Vagina (tissue), 2 donors: ENCODE data around the gene CCDC9B. TPM values are rescaled to one million over a fixed set of nuclear protein-coding genes. Genes with fewer than 3 reads are reported as not detected.

Experiments used
- DNase-seq, 2 donors: peaks; one replicate each; pipeline ENCODE4 v3.0.0-alpha.2; 2017; ENCODE audit errors: extremely low spot score in 2 of 2
- H3K27ac ChIP-seq: fragments of 200-600 bp; sonication (generic); one replicate; pipeline ENCODE4 v1.5.1; 2019
- H3K27me3 ChIP-seq: fragments of 200-600 bp; sonication (generic); one replicate; pipeline ENCODE4 v1.5.1; 2019
- H3K36me3 ChIP-seq, 2 donors: fragments of 200-600 bp; sonication (generic); one replicate each; pipeline ENCODE4 v1.5.1; 2017 to 2019
- H3K4me1 ChIP-seq: fragments of 200-600 bp; sonication (generic); one replicate; pipeline ENCODE4 v1.5.1; 2019
- H3K4me3 ChIP-seq, 2 donors: fragments of 200-600 bp; sonication (generic); 1 replicate in 1 of 2; 2 replicates in 1 of 2; pipeline ENCODE4 v1.5.1; 2016 to 2019
- H3K9me3 ChIP-seq: fragments of 200-600 bp; sonication (generic); one replicate; pipeline ENCODE4 v1.5.1; 2019
- POLR2A ChIP-seq, 2 donors: fragments of 450-650 bp; IDR thresholded peaks; one replicate each; pipeline ENCODE4 v1.6.1; 2017; ENCODE audit warnings: antibody characterized with exemption in 2 of 2, mild to moderate bottlenecking in 2 of 2, moderate library complexity in 2 of 2
- POLR2AphosphoS5 ChIP-seq, 2 donors: sonication (generic); formaldehyde crosslinking; IDR thresholded peaks; one replicate each; pipeline ENCODE4 v1.9.0; 2017; ENCODE audit warnings: antibody characterized with exemption in 2 of 2, mild to moderate bottlenecking in 2 of 2, low read depth in 1 of 2; ENCODE audit not compliant: insufficient read depth in 1 of 2
- intact Hi-C: fragments of 100-400 bp; cut with DNase I; formaldehyde crosslinking; loops from one replicate; pipeline ENCODE4 v1.15.1; 2023
- total RNA-seq: library from RNA; depleted of rRNA; stranded (reverse); fragments of >200 nt; gene quantifications from one replicate; pipeline ENCODE4 v1.2.3, GENCODE V29; 2016
- TF ChIP-seq, protein P1 (sequence below), 3 experiments: fragments of 450-650 bp in 2 of 3; fragments of 200-600 bp in 1 of 3; sonication (generic) in 1 of 3; IDR thresholded peaks; one replicate each; pipeline ENCODE4 v1.5.1; 2017 to 2019; ENCODE audit warnings: antibody characterized with exemption in 3 of 3, mild to moderate bottlenecking in 2 of 3, moderate library complexity in 2 of 3

Gene CCDC9B
- total RNA-seq, 1 donor from 2014 or later = 16.0 TPM

DNA sequence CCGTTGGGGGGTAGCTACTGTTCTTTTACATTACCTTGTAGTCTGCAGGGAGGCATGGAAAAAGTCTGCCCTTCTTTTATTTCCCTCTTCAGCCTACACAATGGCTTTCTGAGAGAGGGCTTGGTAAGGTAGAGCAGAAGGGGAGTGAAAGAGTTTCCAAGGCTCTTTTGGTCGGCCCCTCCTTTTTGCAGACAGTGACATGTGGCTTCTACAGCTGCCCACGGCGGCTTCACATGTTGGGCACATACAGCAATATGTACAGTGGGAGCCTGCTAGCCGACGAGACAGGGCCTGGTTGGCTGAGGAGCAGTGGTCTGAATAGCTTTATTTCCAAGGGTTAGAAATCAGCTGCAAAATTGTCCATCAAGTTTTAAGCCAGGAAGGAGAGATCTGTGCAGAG, 13.3 kb downstream of the CCDC9B start:
- peaks cover 39% of the 10 kb centered on the region for H3K4me1 ChIP-seq
- TF ChIP-seq, protein P1, sequence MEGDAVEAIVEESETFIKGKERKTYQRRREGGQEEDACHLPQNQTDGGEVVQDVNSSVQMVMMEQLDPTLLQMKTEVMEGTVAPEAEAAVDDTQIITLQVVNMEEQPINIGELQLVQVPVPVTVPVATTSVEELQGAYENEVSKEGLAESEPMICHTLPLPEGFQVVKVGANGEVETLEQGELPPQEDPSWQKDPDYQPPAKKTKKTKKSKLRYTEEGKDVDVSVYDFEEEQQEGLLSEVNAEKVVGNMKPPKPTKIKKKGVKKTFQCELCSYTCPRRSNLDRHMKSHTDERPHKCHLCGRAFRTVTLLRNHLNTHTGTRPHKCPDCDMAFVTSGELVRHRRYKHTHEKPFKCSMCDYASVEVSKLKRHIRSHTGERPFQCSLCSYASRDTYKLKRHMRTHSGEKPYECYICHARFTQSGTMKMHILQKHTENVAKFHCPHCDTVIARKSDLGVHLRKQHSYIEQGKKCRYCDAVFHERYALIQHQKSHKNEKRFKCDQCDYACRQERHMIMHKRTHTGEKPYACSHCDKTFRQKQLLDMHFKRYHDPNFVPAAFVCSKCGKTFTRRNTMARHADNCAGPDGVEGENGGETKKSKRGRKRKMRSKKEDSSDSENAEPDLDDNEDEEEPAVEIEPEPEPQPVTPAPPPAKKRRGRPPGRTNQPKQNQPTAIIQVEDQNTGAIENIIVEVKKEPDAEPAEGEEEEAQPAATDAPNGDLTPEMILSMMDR (IDR thresholded peaks at IDR 0.05) = no peak
- no peak for TF ChIP-seq POLR2AphosphoS5 (IDR thresholded peaks at IDR 0.05; ENCODE audit: insufficient read depth in 1 of 2, low read depth in 1 of 2)
- TF ChIP-seq POLR2A (IDR thresholded peaks at IDR 0.05) = no peak
- no peak overlapping the region for H3K27ac ChIP-seq

DNA sequence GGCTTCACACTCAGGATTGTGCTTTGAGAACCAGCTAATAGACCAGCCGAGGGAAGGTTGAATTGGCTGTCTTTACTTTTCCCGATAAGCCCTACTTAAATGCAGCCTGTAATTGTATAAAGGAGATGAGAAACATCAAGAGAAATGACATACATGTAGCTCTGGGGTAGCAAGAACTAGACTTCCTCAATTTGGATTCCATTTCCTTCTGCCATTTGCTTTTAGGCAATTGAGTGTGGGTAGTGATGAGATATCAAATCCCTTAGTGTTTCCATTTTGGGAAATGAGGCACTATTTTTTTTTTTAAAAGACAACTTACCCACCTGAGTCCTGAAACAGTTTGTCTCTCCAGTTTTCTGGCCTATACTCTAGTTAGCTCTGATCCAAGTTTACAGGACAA, 15.0 kb downstream of the CCDC9B start:
- Histone ChIP-seq H3K4me3 (no peak overlapping the region), H3K4me1 (peaks cover 42% of the 10 kb centered on the region), H3K36me3 (no peaks in the 10 kb centered on the region), H3K27me3 (no peaks in the 10 kb centered on the region), H3K9me3 (no peaks in the 10 kb centered on the region), H3K27ac (no peak overlapping the region)
- no peak for DNase-seq
- TF ChIP-seq POLR2AphosphoS5 (IDR thresholded peaks at IDR 0.05; ENCODE audit: insufficient read depth in 1 of 2, low read depth in 1 of 2) = no peak
- TF ChIP-seq POLR2A (IDR thresholded peaks at IDR 0.05) = no peak
- TF ChIP-seq, protein P1 (IDR thresholded peaks at IDR 0.05) = no peak
- intact Hi-C loops = no loop called here

More for the DNA sequence above, 13.3 kb downstream of the CCDC9B start:
- no peaks in the 10 kb centered on the region for H3K9me3 ChIP-seq
- H3K4me3 ChIP-seq = no peak overlapping the region
- no peak for DNase-seq
- intact Hi-C loops = no loop called here
- H3K36me3 ChIP-seq = no peaks in the 10 kb centered on the region
- no peaks in the 10 kb centered on the region for H3K27me3 ChIP-seq

DNA sequence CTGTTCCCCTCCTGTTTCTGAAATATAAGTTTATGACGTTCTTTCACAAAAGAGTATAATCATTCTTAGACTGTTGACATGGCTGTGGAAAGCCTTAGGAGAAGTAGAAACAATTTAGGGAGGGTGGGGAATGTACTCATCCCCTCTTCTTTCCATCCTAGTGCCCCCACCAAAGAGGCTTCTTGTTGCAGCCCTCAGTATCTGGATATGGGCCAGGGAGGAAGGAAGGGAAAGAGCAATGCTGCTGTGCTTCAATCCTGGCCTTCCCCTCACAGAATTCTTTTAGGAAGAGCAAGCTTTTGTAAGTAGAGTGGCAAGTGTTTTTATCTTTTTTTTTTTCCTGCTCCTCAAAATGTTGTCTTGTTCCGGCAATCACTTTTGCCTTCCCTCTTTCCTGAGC, 15.6 kb downstream of the CCDC9B start:
- peak overlapping the region; percentile 75 for H3K27ac ChIP-seq
- DNase-seq = no peak
- H3K4me1 ChIP-seq = peaks cover 37% of the 10 kb centered on the region
- TF ChIP-seq POLR2A (IDR thresholded peaks at IDR 0.05) = no peak
- TF ChIP-seq, protein P1 (IDR thresholded peaks at IDR 0.05) = no peak
- no peak for TF ChIP-seq POLR2AphosphoS5 (IDR thresholded peaks at IDR 0.05; ENCODE audit: insufficient read depth in 1 of 2, low read depth in 1 of 2)
- H3K27me3 ChIP-seq = no peaks in the 10 kb centered on the region
- H3K9me3 ChIP-seq = no peaks in the 10 kb centered on the region
- intact Hi-C loops = no loop called here
- H3K4me3 ChIP-seq = peak overlapping the region; percentile 73 to 85
- H3K36me3 ChIP-seq = no peaks in the 10 kb centered on the region

- H3K9me3 ChIP-seq = no peaks in the 10 kb centered on the region
- peaks cover 31% of the 10 kb centered on the region for H3K4me1 ChIP-seq
- intact Hi-C loops = no loop called here
- TF ChIP-seq POLR2AphosphoS5 (IDR thresholded peaks at IDR 0.05; ENCODE audit: insufficient read depth in 1 of 2, low read depth in 1 of 2) = no peak
- TF ChIP-seq, protein P1 (IDR thresholded peaks at IDR 0.05) = no peak
- no peak for TF ChIP-seq POLR2A (IDR thresholded peaks at IDR 0.05)
- no peaks in the 10 kb centered on the region for H3K36me3 ChIP-seq
- no peaks in the 10 kb centered on the region for H3K27me3 ChIP-seq
- H3K27ac ChIP-seq = peak overlapping the region; percentile 75
- DNase-seq = no peak
- peak overlapping the region; percentile 73 to 85 for H3K4me3 ChIP-seq
Observed at GRCh38 chr15:40323953-40324937, 16.5 kb downstream of the CCDC9B start.
